ENCODE results near the gene KCTD16.

Gene KCTD16

GRCh38 chr5:144166696-144167095, 4.0 kb upstream of the KCTD16 start:
- no peak for DNase-seq (ENCODE audit: low read depth)

DNA sequence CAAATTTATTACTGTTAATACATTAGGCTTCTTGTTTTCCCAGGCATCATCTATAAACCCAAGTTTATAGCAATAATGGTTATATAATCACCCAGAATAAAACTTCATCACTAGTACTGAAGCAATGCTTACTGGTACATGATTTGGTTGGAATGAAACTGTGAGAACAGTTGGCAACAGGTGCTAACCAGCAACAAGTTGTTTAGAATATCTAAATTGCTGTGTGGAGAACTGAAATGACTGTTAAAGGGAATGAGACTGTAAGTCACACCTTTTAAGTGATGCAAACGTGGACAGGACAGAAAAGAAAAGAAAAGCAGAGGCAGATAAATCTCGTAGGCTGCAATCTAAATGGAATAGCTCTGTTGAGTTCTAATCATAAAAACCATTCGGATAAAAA, 2.7 kb upstream of the KCTD16 start:
- no peak for DNase-seq (ENCODE audit: low read depth)

GRCh38 chr5:144169904-144170275, 783 bp upstream of the KCTD16 start:
- no peak for DNase-seq (ENCODE audit: low read depth)

- DNase-seq (ENCODE audit: low read depth) = no peak
These were observed 3.1 kb downstream of the KCTD16 start for GRCh38 chr5:144173766-144174165.

GRCh38 chr5:144177548-144177947, 6.9 kb downstream of the KCTD16 start:
- DNase-seq (ENCODE audit: low read depth) = no peak

DNA sequence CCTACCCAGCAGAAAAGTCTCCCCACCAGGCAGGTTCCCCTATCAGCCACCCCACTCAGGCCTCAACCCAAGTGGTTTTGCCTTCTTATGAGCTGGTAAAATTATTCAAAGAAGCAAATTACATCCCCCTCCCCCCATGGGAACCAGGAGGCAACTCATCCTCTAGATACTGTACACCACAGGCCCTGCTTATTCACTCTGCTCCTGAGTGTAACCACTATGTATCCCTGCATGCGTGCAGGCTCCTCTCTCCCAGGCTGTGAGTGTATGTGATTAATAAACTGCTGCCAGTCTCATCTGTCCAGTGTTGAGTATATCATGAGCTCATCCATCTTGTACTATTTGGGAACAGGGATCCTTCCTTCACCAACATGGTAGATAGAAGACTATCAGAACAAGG, 8.6 kb downstream of the KCTD16 start:
- DNase-seq (ENCODE audit: low read depth) = no peak

GRCh38 chr5:144183254-144183889, 12.7 kb downstream of the KCTD16 start:
- DNase-seq (ENCODE audit: low read depth) = no peak

DNA sequence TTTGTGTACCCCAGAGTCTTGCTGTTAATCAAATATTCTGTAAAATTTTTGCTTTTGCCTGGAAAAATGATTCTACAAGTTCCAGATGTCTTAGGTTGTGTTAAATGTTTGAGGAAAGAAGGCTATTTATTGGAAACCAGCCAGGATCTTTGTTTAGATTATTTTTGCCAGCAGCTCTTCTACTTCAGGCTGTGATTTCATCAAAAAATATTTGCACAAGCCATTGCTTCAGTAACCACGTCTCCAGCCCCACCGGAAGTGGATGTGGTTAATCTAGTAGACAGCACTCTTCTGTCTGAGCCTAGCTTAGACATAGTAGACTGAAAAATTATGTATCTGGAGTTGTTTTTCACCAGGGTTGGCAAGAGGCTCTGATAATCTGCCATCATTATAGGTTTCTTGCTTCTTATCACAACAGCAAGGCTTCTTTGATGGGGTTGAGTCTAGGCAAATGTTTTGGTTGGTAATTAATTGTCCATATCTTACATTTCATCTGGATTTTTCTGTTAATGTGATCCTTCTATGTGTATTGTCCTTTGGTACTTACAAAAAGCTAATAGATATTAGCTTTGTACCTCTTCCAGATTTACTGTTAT, 17.1 kb downstream of the KCTD16 start:
- DNase-seq (ENCODE audit: low read depth) = peak; percentile 67

- DNase-seq (ENCODE audit: low read depth) = peak; percentile 52
These were observed 19.2 kb downstream of the KCTD16 start for GRCh38 chr5:144189800-144190429.

- no peak for DNase-seq (ENCODE audit: low read depth)
These were observed 20.9 kb downstream of the KCTD16 start for GRCh38 chr5:144191531-144191930.

DNA sequence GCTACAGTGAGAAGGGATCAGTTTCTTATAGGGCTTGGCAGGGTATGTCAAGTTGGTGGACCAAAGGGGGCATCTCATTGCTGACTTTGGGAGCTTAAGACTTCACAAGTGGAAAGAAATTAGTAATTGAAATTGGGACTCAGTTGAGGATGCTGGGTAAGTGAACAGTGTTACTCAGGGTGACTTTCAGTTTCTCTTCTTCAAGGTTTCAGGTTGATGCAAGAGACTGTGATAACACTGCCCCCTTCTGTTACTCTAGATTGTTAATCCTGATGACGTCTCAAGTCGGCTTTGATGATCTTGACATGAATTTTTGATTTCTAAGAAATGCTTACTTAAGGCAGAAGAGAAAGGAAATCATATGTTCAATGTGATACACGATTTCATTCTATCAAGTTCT, 21.3 kb downstream of the KCTD16 start:
- DNase-seq (ENCODE audit: low read depth) = no peak

GRCh38 chr5:144192661-144193060, 22.0 kb downstream of the KCTD16 start:
- DNase-seq (ENCODE audit: low read depth) = no peak

DNA sequence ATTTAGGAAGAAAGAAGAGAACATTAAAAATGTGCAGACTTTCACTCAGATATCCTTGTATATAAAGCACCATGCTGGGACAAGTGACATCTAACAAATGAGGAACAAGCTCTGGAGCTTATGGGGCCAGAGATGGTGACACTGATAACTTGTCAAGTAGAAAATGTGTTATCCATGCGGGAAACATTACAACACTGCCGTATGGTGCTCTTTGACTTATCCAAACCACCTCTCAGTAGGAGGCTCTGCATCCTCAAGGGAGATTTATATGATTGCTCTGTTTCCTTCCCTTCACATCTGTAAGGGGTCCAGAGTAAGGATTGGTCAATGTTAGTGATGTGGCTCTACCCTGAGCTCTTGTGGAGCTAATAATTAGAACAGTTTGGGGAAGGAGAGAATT, 23.5 kb downstream of the KCTD16 start:
- DNase-seq (ENCODE audit: low read depth) = no peak

DNA sequence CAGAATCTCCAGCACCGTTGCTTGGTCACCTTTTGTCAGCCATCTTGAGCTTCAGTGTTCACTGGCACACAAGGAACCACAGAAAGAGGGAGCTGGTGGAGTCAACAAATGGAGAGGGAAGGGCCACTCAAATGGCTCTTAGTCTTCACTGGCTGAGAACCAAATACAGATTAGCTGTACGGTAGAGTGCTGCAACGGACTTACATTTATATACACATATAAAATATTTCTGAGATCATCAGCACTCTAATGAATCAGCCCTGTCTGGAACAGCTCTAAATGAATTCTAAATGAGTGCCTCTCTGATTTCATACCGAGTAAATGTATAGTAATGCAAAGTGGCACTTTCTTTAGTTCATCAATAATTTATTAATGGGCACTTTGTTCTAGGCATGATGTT, 24.8 kb downstream of the KCTD16 start:
- no peak for DNase-seq (ENCODE audit: low read depth)

DNA sequence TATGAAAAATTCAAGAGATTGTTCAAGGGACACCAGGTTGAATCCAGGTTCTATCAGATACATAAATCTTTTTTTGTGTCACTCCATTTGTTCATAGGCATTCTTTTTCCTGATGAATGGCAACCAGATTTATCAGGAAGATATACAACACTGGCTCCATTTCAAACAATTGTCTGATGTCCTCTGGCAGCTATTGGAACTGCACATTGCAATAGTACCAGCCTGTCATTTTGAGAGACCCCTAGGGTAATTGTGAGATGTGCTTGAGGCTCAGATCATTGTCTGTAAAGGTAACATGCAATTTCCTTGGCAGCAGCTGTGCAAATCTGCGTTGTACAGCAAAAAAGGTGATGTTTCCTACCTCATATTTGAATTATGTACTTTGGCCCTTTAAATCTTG, 25.9 kb downstream of the KCTD16 start:
- no peak for DNase-seq (ENCODE audit: low read depth)

- no peak for DNase-seq (ENCODE audit: low read depth)
These were observed 27.7 kb downstream of the KCTD16 start for GRCh38 chr5:144198386-144198785.

DNA sequence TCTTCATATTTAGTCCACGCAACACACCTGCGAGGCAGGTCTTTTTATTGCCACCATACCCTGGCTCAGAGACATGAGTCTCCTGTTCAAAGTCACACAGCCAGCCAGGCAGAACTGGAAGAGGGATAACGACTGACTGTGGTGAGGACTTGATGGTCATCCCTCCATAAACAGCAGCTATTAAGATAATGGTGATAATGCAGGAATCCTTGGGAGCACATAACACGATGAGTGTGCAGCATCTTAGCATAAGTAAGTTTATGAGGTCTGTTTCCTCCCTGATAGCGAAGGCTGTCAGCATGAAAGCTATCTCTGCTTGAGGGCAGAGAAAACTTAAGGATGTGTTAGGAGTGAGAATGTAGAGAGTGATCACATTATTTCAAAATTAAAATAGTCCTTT, 30.9 kb downstream of the KCTD16 start:
- DNase-seq (ENCODE audit: low read depth) = no peak

GRCh38 chr5:144202072-144202471, 31.4 kb downstream of the KCTD16 start:
- no peak for DNase-seq (ENCODE audit: low read depth)

DNA sequence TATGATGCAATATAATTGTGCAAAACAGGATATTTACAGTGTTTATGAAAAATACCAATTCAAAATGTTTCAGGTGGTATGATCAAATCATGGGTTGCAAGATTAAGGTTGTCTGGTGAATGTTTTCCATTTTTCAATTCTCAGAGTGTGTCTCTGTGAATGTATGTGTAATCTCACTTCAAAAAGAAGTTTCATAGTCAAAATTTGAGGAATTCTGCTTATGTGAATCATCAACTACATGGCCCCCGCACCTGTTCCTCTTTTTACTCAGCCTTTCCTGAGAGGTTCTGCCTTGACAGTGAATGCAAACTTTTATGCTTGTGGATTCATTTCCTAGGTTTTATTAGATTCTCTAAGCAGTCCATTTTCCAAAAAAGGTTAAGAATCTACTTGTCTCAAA, 32.1 kb downstream of the KCTD16 start:
- no peak for DNase-seq (ENCODE audit: low read depth)

- DNase-seq (ENCODE audit: low read depth) = no peak
These were observed 33.3 kb downstream of the KCTD16 start for GRCh38 chr5:144203750-144204596.

GRCh38 chr5:144205141-144205551, 34.5 kb downstream of the KCTD16 start:
- no peak for DNase-seq (ENCODE audit: low read depth)

DNA sequence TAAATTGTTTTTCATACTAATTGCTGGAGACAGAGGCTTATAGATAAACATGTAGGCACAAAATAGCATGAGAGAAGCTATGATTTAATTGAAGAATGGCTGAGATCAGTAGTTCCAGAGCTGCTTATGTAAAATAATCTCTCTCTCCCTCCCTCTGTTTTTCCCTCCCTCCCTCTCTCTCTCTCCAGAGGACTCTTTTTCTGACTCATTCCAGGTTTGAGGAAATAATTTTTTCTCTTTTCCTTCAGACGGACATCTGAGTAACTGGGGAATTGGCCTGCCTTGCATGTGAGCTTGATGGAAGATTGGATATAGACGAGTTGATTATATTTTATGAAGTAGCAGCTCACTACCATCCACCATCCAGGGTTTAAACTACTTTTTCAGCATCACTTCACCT, 35.5 kb downstream of the KCTD16 start:
- no peak for DNase-seq (ENCODE audit: low read depth)

DNA sequence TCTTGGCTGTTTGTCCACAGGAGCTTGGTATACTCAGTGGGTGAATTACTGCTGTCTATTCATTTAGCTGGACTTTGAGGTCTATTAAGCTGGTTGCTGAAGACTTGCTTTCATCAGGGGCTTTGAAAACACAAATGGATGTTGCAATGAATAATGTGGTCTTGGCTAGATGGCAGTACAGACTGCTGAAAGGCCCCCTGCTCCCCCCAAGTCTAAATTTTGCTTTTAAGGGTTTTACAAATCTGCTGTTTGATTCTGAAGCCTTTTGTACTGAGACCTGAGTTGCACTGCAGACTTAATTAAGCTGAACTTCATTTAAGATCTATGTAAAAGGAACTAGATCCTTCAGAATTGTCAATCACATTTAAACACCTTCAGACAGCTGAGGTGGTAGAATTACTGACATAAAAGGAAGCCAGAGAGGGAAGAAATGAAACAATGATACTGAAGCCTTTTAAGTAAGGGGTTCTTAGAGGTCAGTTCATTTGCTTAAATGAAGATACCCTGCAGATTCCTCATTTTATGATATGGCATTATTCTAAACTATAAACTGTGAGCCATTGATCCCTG, 37.3 kb downstream of the KCTD16 start:
- no peak for DNase-seq (ENCODE audit: low read depth)

All from activated T-cell treated with anti-CD3 and anti-CD28 coated beads for 1 hour (primary cell).